BLaER1 treated with 17β-estradiol and CSF1 and Interleukin-3, amounts not matched to agents 10 nM and 100 nM (cell line): Measurements from ENCODE around the gene KCTD2.
A peak's percentile ranks its signal among the peaks of the same experiment; 100 is the strongest.

Experiments used
- H3K27ac ChIP-seq, 11 experiments: shearing (Covaris generic); formaldehyde crosslinking; 2 replicates each; pipeline ENCODE4 v1.8.1; 2022
- H3K27me3 ChIP-seq, 11 experiments: shearing (Covaris generic); formaldehyde crosslinking; 2 replicates each; pipeline ENCODE4 v1.8.1; 2022
- H3K36me3 ChIP-seq, 11 experiments: shearing (Covaris generic); formaldehyde crosslinking; 2 replicates each; pipeline ENCODE4 v1.8.1; 2022
- H3K4me1 ChIP-seq, 10 experiments: shearing (Covaris generic); formaldehyde crosslinking; 2 replicates each; pipeline ENCODE4 v1.8.1; 2022
- H3K4me2 ChIP-seq, 11 experiments: shearing (Covaris generic); formaldehyde crosslinking; 2 replicates each; pipeline ENCODE4 v1.8.1; 2022
- H3K4me3 ChIP-seq, 10 experiments: shearing (Covaris generic); formaldehyde crosslinking; 2 replicates each; pipeline ENCODE4 v1.8.1; 2022
- H3K9ac ChIP-seq, 11 experiments: shearing (Covaris generic); formaldehyde crosslinking; 2 replicates each; pipeline ENCODE4 v1.8.1; 2022
- H3K9me3 ChIP-seq, 11 experiments: shearing (Covaris generic); formaldehyde crosslinking; replicated peaks in 1 of 11; 2 replicates each; pipeline ENCODE4 v1.8.1; 2022
- H4K20me1 ChIP-seq, 11 experiments: shearing (Covaris generic); formaldehyde crosslinking; 2 replicates each; pipeline ENCODE4 v1.8.1; 2022
- Cebpa-rat ChIP-seq, 11 experiments: shearing (Covaris generic); IDR thresholded peaks; 2 replicates each; pipeline ENCODE4 v1.8.1; 2022

KCTD2 gene

GRCh38 chr17:75051941-75052340 is 4.9 kb downstream of the KCTD2 start:
- Histone ChIP-seq H3K4me1 (peaks cover 11 to 23% (median 18%) of the 10 kb centered on the region in 10 experiments), H4K20me1 (no peaks in the 10 kb centered on the region), H3K4me3 (no peak overlapping the region), H3K27ac (no peak overlapping the region), H3K36me3 (peaks cover 65 to 80% (median 73%) of the 10 kb centered on the region in 11 experiments), H3K9ac (no peak overlapping the region), H3K27me3 (no peaks in the 10 kb centered on the region), H3K9me3 (no peaks in the 10 kb centered on the region), H3K4me2 (no peak overlapping the region)
- no peak for TF ChIP-seq Cebpa-rat (IDR thresholded peaks at IDR 0.05)

GRCh38 chr17:75059369-75060345 is 12.6 kb downstream of the KCTD2 start:
- Histone ChIP-seq H3K9ac (peak overlapping the region in 9 of 11 experiments; percentile 24 to 55 (median 34); a peak in 11 of 22 replicates), H4K20me1 (no peaks in the 10 kb centered on the region; a peak in 2 of 22 replicates), H3K27ac (peak overlapping the region in 9 of 11 experiments; percentile 21 to 57 (median 36); a peak in 16 of 22 replicates), H3K4me1 (peaks cover 8 to 17% (median 10%) of the 10 kb centered on the region in 10 experiments), H3K4me2 (peak overlapping the region in 10 of 11 experiments; percentile 6 to 65 (median 34); a peak in 15 of 22 replicates), H3K9me3 (no peaks in the 10 kb centered on the region), H3K27me3 (no peaks in the 10 kb centered on the region), H3K4me3 (no peak overlapping the region), H3K36me3 (peaks cover 66 to 93% (median 82%) of the 10 kb centered on the region in 11 experiments)
- no peak for TF ChIP-seq Cebpa-rat (IDR thresholded peaks at IDR 0.05)

GRCh38 chr17:75060434-75061054 is 13.5 kb downstream of the KCTD2 start:
- H3K4me3 ChIP-seq = no peak overlapping the region
- peaks cover 13 to 26% (median 17%) of the 10 kb centered on the region in 10 experiments for H3K4me1 ChIP-seq
- peak overlapping the region in 3 of 11 experiments; percentile 24 to 31 (median 25); a peak in 3 of 22 replicates for H3K9ac ChIP-seq
- H3K27ac ChIP-seq = peak overlapping the region in 1 of 11 experiments; percentile 14; a peak in 2 of 22 replicates
- no peak for TF ChIP-seq Cebpa-rat (IDR thresholded peaks at IDR 0.05)
- no peaks in the 10 kb centered on the region for H3K27me3 ChIP-seq
- H3K9me3 ChIP-seq = no peaks in the 10 kb centered on the region
- H3K36me3 ChIP-seq = peaks cover 66 to 89% (median 80%) of the 10 kb centered on the region in 11 experiments
- peak overlapping the region in 2 of 11 experiments; percentile 43 to 65; a peak in 1 of 22 replicates for H3K4me2 ChIP-seq
- no peaks in the 10 kb centered on the region; a peak in 2 of 22 replicates for H4K20me1 ChIP-seq

GRCh38 chr17:75061055-75061438 is 14.0 kb downstream of the KCTD2 start:
- H3K27ac ChIP-seq = no peak overlapping the region

GRCh38 chr17:75061618-75062017 is 14.6 kb downstream of the KCTD2 start:
- TF ChIP-seq Cebpa-rat (IDR thresholded peaks at IDR 0.05) = no peak
- H3K4me3 ChIP-seq = no peak overlapping the region
- H3K4me1 ChIP-seq = peaks cover 23 to 37% (median 28%) of the 10 kb centered on the region in 10 experiments
- peak overlapping the region in 3 of 11 experiments; percentile 25 to 44 (median 26); a peak in 5 of 22 replicates for H3K9ac ChIP-seq
- H3K27ac ChIP-seq = no peak overlapping the region
- peaks cover 56 to 79% (median 71%) of the 10 kb centered on the region in 11 experiments for H3K36me3 ChIP-seq
- no peaks in the 10 kb centered on the region for H3K27me3 ChIP-seq
- H3K4me2 ChIP-seq = no peak overlapping the region
- no peaks in the 10 kb centered on the region for H3K9me3 ChIP-seq
- H4K20me1 ChIP-seq = no peaks in the 10 kb centered on the region; a peak in 2 of 22 replicates

More at GRCh38 chr17:75061055-75061438, 14.0 kb downstream of the KCTD2 start:
- H3K9me3 ChIP-seq = no peaks in the 10 kb centered on the region
- no peak overlapping the region for H3K4me2 ChIP-seq
- H4K20me1 ChIP-seq = no peaks in the 10 kb centered on the region; a peak in 2 of 22 replicates
- H3K4me1 ChIP-seq = peaks cover 18 to 31% (median 22%) of the 10 kb centered on the region in 10 experiments
- peak overlapping the region in 3 of 11 experiments; percentile 24 to 26 (median 25); a peak in 4 of 22 replicates for H3K9ac ChIP-seq
- H3K36me3 ChIP-seq = peaks cover 61 to 85% (median 75%) of the 10 kb centered on the region in 11 experiments
- no peak for TF ChIP-seq Cebpa-rat (IDR thresholded peaks at IDR 0.05)
- no peaks in the 10 kb centered on the region for H3K27me3 ChIP-seq
- H3K4me3 ChIP-seq = no peak overlapping the region

GRCh38 chr17:75063201-75063600 is 16.2 kb downstream of the KCTD2 start:
- Histone ChIP-seq H3K27ac (no peak overlapping the region), H3K4me1 (peaks cover 34 to 53% (median 42%) of the 10 kb centered on the region in 10 experiments), H3K4me2 (no peak overlapping the region), H3K27me3 (no peaks in the 10 kb centered on the region), H3K9me3 (no peaks in the 10 kb centered on the region), H3K4me3 (no peak overlapping the region), H3K9ac (no peak overlapping the region), H3K36me3 (peaks cover 51 to 64% (median 56%) of the 10 kb centered on the region in 11 experiments), H4K20me1 (no peaks in the 10 kb centered on the region; a peak in 2 of 22 replicates)
- TF ChIP-seq Cebpa-rat (IDR thresholded peaks at IDR 0.05) = no peak

GRCh38 chr17:75063626-75064025 is 16.6 kb downstream of the KCTD2 start:
- H3K4me1 ChIP-seq = peaks cover 34 to 53% (median 42%) of the 10 kb centered on the region in 10 experiments
- TF ChIP-seq Cebpa-rat (IDR thresholded peaks at IDR 0.05) = no peak
- H3K4me2 ChIP-seq = no peak overlapping the region
- no peaks in the 10 kb centered on the region; a peak in 2 of 22 replicates for H4K20me1 ChIP-seq
- H3K9ac ChIP-seq = no peak overlapping the region
- H3K36me3 ChIP-seq = peaks cover 50 to 60% (median 56%) of the 10 kb centered on the region in 11 experiments
- no peaks in the 10 kb centered on the region for H3K27me3 ChIP-seq
- H3K4me3 ChIP-seq = no peak overlapping the region
- no peak overlapping the region for H3K27ac ChIP-seq
- H3K9me3 ChIP-seq = no peaks in the 10 kb centered on the region

GRCh38 chr17:75064040-75064439 is 17.0 kb downstream of the KCTD2 start:
- Histone ChIP-seq H3K4me1 (peaks cover 34 to 53% (median 42%) of the 10 kb centered on the region in 10 experiments), H3K9me3 (no peaks in the 10 kb centered on the region), H3K9ac (no peak overlapping the region), H3K36me3 (peaks cover 50 to 60% (median 56%) of the 10 kb centered on the region in 11 experiments), H3K4me3 (no peak overlapping the region), H4K20me1 (no peaks in the 10 kb centered on the region; a peak in 2 of 22 replicates), H3K27me3 (no peaks in the 10 kb centered on the region), H3K4me2 (no peak overlapping the region), H3K27ac (no peak overlapping the region)
- TF ChIP-seq Cebpa-rat (IDR thresholded peaks at IDR 0.05) = no peak
